Mesendoderm (in vitro differentiated cells): ENCODE results near the gene STX5.

Experiments
- DNase-seq: peaks from one replicate; pipeline ENCODE4 v3.0.0; 2013
- H2AK5ac ChIP-seq: 2 replicates; pipeline ENCODE4 v1.6.1; 2013; ENCODE audit warnings: low read length, inconsistent platforms
- H2BK120ac ChIP-seq: 2 replicates; pipeline ENCODE4 v1.6.1; 2013; ENCODE audit warnings: low read depth, mild to moderate bottlenecking, low read length, moderate library complexity, mixed read lengths
- H2BK15ac ChIP-seq: replicated peaks from 2 replicates; pipeline ENCODE4 v1.6.1; 2013; ENCODE audit warnings: low read depth, mild to moderate bottlenecking, moderate library complexity
- H2BK5ac ChIP-seq: 2 replicates; pipeline ENCODE4 v1.6.1; 2013; ENCODE audit warnings: low read length, inconsistent platforms
- H3K18ac ChIP-seq: 2 replicates; pipeline ENCODE4 v1.6.1; 2013; ENCODE audit warnings: mild to moderate bottlenecking, low read length, mixed read lengths
- H3K23ac ChIP-seq: one replicate; pipeline ENCODE4 v1.6.1; 2013; ENCODE audit warnings: low read length
- H3K27ac ChIP-seq: 2 replicates; pipeline ENCODE4 v1.5.1; 2013; ENCODE audit warnings: low read depth, mild to moderate bottlenecking, inconsistent platforms, low read length, moderate library complexity
- H3K27me3 ChIP-seq: 2 replicates; pipeline ENCODE4 v1.6.1; 2013; ENCODE audit warnings: low read length, control low read depth, mild to moderate bottlenecking, inconsistent platforms; ENCODE audit not compliant: insufficient read depth, poor library complexity
- H3K36me3 ChIP-seq: 2 replicates; pipeline ENCODE4 v1.6.1; 2013; ENCODE audit warnings: low read length, inconsistent platforms; ENCODE audit not compliant: control insufficient read depth, insufficient read depth
- H3K4ac ChIP-seq: one replicate; pipeline ENCODE4 v1.6.1; 2013; ENCODE audit warnings: low read depth, mild to moderate bottlenecking, low read length, moderate library complexity
- H3K4me1 ChIP-seq: 2 replicates; pipeline ENCODE4 v1.6.1; 2013; ENCODE audit warnings: low read depth, low read length, inconsistent platforms; ENCODE audit not compliant: control insufficient read depth
- H3K4me2 ChIP-seq: 2 replicates; pipeline ENCODE4 v1.6.1; 2013; ENCODE audit warnings: low read length
- H3K4me3 ChIP-seq: 2 replicates; pipeline ENCODE4 v1.5.1; 2013; ENCODE audit warnings: mild to moderate bottlenecking, low read length
- H3K56ac ChIP-seq: one replicate; pipeline ENCODE4 v1.6.1; 2013; ENCODE audit warnings: low read length
- H3K79me1 ChIP-seq: 2 replicates; pipeline ENCODE4 v1.6.1; 2013; ENCODE audit warnings: low read length, inconsistent platforms
- H3K79me2 ChIP-seq: 2 replicates; pipeline ENCODE4 v1.6.1; 2013; ENCODE audit warnings: mild to moderate bottlenecking, low read length; ENCODE audit not compliant: control insufficient read depth, insufficient read depth
- H3K9ac ChIP-seq: 2 replicates; pipeline ENCODE4 v1.6.1; 2013; ENCODE audit warnings: low read length, inconsistent platforms
- H4K5ac ChIP-seq: one replicate; pipeline ENCODE4 v1.6.1; 2013; ENCODE audit warnings: low read length
- H4K8ac ChIP-seq: one replicate; pipeline ENCODE4 v1.6.1; 2013; ENCODE audit warnings: low read depth, mild to moderate bottlenecking, control low read depth, low read length, moderate library complexity
- WGBS: extraction: QIAGEN DNeasy Blood & Tissue Kit; methylation state at CpG from one replicate; pipeline ENCODE4 v1.1.7; 2013; ENCODE audit warnings: low lambda C conversion rate, missing lambda C conversion rate; ENCODE audit not compliant: insufficient coverage; ENCODE audit errors: extremely low coverage; 5-methylcytosine and 5-hydroxymethylcytosine counted together

Gene STX5

DNA sequence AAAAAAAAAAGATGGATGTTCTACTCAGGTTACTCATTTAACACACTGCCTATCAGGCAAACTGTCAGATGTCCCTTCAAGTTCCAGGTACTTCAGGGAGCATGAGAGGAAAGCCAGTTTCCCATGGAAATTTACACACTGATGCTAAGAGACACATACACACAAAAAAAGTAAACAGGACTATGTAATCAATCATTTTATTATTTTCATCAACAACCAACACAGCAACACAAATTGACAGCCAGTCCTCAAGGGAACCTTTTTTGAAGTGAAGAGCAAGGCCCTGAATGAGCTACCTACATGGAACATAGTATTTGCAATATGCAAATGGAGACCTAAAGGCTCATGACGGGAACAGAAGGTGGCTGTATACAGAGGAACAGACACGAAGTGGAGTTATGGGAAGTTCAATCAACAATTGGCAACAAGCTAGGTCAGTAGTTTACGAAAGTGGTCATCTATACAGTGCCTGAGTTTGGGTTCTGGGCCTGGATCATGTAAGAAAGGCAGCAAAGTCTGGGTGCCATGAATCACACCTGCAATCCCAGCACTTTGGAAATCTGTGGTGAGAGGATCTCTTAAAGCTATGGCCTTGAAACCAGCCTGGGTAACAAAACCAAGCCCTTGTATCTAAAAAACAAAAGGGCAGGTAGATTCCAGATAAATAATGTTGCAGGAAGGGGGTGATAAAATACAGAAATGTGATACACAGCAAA, 20.1 kb upstream of the STX5 start:
- Histone ChIP-seq H3K9ac (peak overlapping the region; percentile 35), H3K56ac (no peak overlapping the region), H2BK15ac (no peak overlapping the region), H3K4me2 (peak overlapping the region; percentile 14), H3K79me2 (peaks cover 41% of the 10 kb centered on the region), H3K79me1 (peaks cover 1% of the 10 kb centered on the region), H3K4ac (no peak overlapping the region), H3K18ac (no peak overlapping the region), H3K4me3 (no peak overlapping the region), H4K8ac (peak overlapping the region; percentile 59), H3K4me1 (no peaks in the 10 kb centered on the region), H3K36me3 (peaks cover 19% of the 10 kb centered on the region), H4K5ac (no peak overlapping the region), H2BK120ac (no peak overlapping the region), H3K27me3 (no peaks in the 10 kb centered on the region), H3K23ac (no peak overlapping the region), H3K27ac (no peak overlapping the region), H2AK5ac (no peak overlapping the region), H2BK5ac (no peak overlapping the region)
- no CpG with 5 or more reads among the region's 3 CpGs for WGBS
- no peak for DNase-seq

DNA sequence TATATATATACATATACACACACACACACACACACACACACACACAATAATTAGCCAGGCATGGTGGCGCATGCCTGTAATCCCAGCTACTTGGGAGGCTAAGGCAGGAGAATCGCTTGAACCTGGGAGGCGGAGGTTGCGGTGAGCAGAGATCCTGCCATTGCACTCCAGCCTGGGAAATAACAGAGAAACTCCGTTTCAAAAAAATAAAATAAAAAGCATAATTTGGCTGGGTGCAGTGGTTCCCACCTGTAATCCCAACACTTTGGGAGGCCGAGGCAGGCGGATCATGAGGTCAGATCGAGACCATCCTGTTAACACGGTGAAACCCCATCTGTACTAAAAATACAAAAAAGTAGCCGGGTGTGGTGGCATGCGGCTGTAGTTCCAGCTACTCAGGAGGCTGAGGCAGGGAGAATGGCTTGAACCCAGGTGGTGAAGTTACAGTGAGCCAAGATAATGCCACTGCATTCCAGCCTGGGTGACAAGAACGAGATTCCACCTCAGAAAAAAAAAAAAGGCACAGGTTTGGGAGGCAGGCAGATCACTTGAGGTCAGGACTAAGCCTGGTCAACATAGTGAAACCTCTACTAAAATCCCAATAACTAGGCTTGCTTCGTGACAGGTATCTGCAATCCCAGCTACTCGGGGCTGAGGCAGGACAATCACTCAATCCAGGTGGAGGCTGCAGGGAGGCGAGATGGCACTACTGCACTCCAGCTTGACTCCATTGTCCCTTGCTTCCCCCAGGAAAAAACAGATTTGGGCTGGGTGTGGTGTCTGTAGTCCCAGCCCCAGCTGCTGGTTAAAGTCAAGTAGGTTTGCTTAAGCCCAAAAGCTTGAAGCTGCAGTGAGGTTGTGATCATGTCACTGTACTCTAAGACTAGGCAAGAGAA, 19.3 kb upstream of the STX5 start:
- peak; percentile 91 for DNase-seq
- H3K23ac ChIP-seq, result no peak overlapping the region
- H2BK15ac ChIP-seq, result no peak overlapping the region
- H3K27me3 ChIP-seq, result no peaks in the 10 kb centered on the region
- no CpG with 5 or more reads among the region's 15 CpGs for WGBS
- H2BK5ac ChIP-seq, result no peak overlapping the region
- no peak overlapping the region for H2AK5ac ChIP-seq
- H3K18ac ChIP-seq, result no peak overlapping the region
- H3K79me2 ChIP-seq, result peaks cover 33% of the 10 kb centered on the region
- H4K8ac ChIP-seq, result no peak overlapping the region
- H3K4me2 ChIP-seq, result no peak overlapping the region
- H3K36me3 ChIP-seq, result peaks cover 19% of the 10 kb centered on the region
- no peak overlapping the region for H4K5ac ChIP-seq
- peak overlapping the region; percentile 18 for H3K27ac ChIP-seq
- no peak overlapping the region for H2BK120ac ChIP-seq
- no peaks in the 10 kb centered on the region for H3K4me1 ChIP-seq
- H3K9ac ChIP-seq, result no peak overlapping the region
- no peak overlapping the region for H3K4me3 ChIP-seq
- H3K79me1 ChIP-seq, result peaks cover 1% of the 10 kb centered on the region
- H3K56ac ChIP-seq, result no peak overlapping the region
- H3K4ac ChIP-seq, result no peak overlapping the region

DNA sequence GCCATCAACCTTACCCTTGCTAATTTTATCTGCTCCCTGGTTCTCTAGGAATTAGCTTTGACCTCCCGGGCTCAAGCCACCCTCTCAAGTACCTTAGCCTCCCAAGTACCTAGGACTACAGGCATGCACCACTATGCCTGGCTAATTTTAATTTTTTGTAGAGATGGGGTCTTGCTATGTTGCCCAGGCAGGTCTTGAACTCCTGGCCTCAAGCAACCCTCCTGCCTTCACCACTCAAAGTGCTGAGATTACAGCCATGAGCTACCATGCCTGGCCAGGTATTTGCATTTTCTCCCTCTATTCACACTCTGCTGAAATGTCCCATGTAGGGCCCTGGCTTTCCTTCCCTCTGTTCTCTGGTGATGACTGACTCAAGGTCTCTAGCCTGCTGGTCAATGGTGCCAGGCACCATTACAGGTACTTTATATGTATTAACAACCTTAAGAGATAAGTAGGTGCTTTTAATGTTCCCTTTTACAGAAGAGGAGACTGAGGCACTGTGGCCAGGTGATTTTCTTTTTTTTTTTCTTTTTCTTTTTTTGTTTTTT, 16.0 kb upstream of the STX5 start:
- Histone ChIP-seq H3K4ac (no peak overlapping the region), H3K9ac (no peak overlapping the region), H3K56ac (no peak overlapping the region), H3K23ac (no peak overlapping the region), H3K4me1 (no peaks in the 10 kb centered on the region), H3K18ac (no peak overlapping the region), H3K79me1 (no peaks in the 10 kb centered on the region), H2BK5ac (no peak overlapping the region), H3K4me3 (no peak overlapping the region), H3K27ac (no peak overlapping the region), H3K4me2 (no peak overlapping the region), H2AK5ac (no peak overlapping the region), H4K5ac (no peak overlapping the region), H4K8ac (no peak overlapping the region), H3K36me3 (peaks cover 4% of the 10 kb centered on the region), H2BK15ac (no peak overlapping the region), H2BK120ac (no peak overlapping the region), H3K27me3 (no peaks in the 10 kb centered on the region), H3K79me2 (peaks cover 3% of the 10 kb centered on the region)
- no CpG with 5 or more reads among the region's 1 CpG for WGBS
- DNase-seq, result no peak

DNA sequence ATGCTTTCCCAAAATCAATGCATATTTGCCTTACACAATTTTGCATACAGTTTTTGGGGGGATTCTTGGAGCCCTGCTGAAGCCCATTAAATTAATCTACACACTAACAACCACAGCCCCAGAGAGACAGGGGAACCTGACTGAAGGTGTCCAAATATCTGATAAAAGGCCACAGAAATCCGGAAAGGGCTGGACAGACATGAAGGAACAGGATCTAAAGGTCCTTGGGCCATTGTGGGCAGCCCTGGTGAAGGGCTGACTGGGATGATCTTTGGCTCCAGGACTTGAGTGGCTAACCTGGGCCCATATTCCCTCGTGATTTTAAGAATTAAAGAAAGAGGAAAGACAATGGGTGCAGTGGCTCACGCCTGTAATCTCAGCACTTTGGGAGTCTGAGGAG, 14.3 kb upstream of the STX5 start:
- Histone ChIP-seq H3K4ac (no peak overlapping the region), H2BK5ac (no peak overlapping the region)

DNA sequence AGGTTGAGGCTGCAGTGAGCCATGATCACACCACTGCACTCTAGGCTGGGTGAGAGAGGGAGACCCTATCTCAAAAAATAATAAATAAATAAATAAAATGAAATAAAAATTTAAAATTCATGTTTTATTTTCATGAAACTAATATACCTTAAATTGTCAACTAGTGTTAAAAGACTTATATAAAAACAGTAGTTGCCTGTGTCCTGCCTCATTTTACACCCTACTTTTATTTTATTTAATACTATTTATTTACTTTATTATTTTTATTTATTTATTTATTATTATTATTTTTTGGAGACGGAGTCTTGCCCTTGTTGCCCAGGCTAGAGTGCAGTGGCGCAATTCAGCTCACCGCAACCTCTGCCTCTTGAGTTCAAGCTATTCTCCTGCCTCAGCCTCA, 12.3 kb upstream of the STX5 start:
- Histone ChIP-seq H4K8ac (no peak overlapping the region), H3K18ac (no peak overlapping the region), H2AK5ac (no peak overlapping the region), H4K5ac (no peak overlapping the region), H3K79me1 (no peaks in the 10 kb centered on the region), H3K9ac (no peak overlapping the region), H3K79me2 (peaks cover 2% of the 10 kb centered on the region), H3K4ac (no peak overlapping the region), H2BK120ac (no peak overlapping the region), H3K23ac (no peak overlapping the region), H3K36me3 (no peaks in the 10 kb centered on the region), H3K4me2 (no peak overlapping the region), H2BK15ac (no peak overlapping the region), H3K27me3 (no peaks in the 10 kb centered on the region), H2BK5ac (no peak overlapping the region), H3K27ac (no peak overlapping the region), H3K4me1 (peaks cover 2% of the 10 kb centered on the region), H3K56ac (no peak overlapping the region), H3K4me3 (no peak overlapping the region)
- no peak for DNase-seq
- no CpG with 5 or more reads among the region's 3 CpGs for WGBS

More for the DNA sequence above, 14.3 kb upstream of the STX5 start:
- Histone ChIP-seq H3K4me2 (no peak overlapping the region), H2AK5ac (no peak overlapping the region), H3K18ac (no peak overlapping the region), H4K5ac (no peak overlapping the region), H2BK120ac (no peak overlapping the region), H3K4me3 (no peak overlapping the region), H3K56ac (no peak overlapping the region), H2BK15ac (no peak overlapping the region), H3K27me3 (no peaks in the 10 kb centered on the region), H3K27ac (no peak overlapping the region), H3K9ac (no peak overlapping the region), H3K36me3 (no peaks in the 10 kb centered on the region), H3K79me1 (no peaks in the 10 kb centered on the region), H3K4me1 (peaks cover 2% of the 10 kb centered on the region), H3K23ac (no peak overlapping the region), H4K8ac (no peak overlapping the region), H3K79me2 (no peaks in the 10 kb centered on the region)
- DNase-seq, result no peak
- no CpG with 5 or more reads among the region's 3 CpGs for WGBS
